ENCODE data around the gene FAF1.
A peak's percentile ranks its signal among the peaks of the same experiment; 100 is the strongest.

The FAF1 gene

DNA sequence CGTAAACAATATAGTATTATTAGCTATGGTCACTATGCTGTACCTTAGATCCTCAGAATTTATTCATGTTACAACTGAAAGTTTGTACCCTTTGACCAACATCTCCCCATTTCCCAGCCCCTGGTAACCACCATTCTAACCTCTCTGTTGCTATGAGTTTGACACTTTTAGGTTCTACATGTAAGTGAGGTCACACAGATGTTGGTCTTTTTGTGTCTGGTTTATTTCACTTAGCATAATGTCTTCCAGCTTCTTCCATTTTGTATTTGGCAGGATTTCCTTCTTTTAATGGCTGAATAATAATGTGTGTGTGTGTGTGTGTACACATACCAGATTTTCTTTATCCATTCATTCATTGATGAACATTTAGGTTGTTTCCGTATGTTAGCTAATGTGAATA, 139.5 kb downstream of the FAF1 start:
- TF ChIP-seq, protein P1, sequence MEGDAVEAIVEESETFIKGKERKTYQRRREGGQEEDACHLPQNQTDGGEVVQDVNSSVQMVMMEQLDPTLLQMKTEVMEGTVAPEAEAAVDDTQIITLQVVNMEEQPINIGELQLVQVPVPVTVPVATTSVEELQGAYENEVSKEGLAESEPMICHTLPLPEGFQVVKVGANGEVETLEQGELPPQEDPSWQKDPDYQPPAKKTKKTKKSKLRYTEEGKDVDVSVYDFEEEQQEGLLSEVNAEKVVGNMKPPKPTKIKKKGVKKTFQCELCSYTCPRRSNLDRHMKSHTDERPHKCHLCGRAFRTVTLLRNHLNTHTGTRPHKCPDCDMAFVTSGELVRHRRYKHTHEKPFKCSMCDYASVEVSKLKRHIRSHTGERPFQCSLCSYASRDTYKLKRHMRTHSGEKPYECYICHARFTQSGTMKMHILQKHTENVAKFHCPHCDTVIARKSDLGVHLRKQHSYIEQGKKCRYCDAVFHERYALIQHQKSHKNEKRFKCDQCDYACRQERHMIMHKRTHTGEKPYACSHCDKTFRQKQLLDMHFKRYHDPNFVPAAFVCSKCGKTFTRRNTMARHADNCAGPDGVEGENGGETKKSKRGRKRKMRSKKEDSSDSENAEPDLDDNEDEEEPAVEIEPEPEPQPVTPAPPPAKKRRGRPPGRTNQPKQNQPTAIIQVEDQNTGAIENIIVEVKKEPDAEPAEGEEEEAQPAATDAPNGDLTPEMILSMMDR (conservative IDR thresholded peaks at IDR 0.05; ENCODE audit: low read depth, low read length) = no peak
- no peak for DNase-seq (ENCODE audit: low read depth)
- H3K4me3 ChIP-seq (ENCODE audit: low read depth, low read length) = no peak overlapping the region

DNA sequence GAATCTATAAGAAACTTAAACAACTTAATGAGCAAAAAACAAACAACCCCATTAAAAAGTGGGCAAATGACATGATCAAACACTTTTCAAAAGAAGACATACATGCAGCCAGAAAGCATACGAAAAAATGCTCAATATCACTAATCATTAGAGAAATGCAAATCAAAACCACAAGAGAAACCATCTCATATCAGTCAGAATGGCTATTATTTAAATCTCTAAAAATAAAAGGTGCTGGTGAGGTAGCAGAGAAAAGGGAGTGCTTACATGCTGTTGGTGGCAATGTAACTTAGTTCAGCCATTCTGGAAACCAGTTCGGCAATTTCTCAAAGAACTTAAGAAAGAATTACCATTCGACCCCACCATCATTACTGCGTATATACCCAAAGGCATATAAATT, 147.7 kb downstream of the FAF1 start:
- DNase-seq (ENCODE audit: low read depth) = no peak
- TF ChIP-seq, protein P1 (conservative IDR thresholded peaks at IDR 0.05; ENCODE audit: low read depth, low read length) = no peak

DNA sequence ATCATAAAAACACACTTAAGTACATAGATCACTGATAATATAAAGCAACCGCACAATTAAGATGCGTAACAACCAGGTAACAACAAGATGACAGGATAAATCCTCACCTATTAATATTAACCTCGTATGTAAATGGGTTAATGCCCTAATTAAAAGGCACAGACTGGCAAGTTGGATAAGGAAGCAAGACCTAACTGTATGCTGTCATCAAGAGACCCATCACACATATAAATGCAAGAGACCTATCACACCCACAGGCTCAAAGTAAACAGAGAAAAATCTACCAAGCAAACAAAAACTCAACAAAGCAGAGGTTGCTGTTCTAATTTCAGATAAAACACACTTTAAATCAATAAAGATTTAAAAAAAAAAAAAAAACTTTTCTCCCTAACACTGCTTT, 151.8 kb downstream of the FAF1 start:
- H3K4me3 ChIP-seq (ENCODE audit: low read depth, low read length) = no peak overlapping the region
- no peak for DNase-seq (ENCODE audit: low read depth)
- TF ChIP-seq, protein P1 (conservative IDR thresholded peaks at IDR 0.05; ENCODE audit: low read depth, low read length) = no peak

More for the DNA sequence above, 147.7 kb downstream of the FAF1 start:
- H3K4me3 ChIP-seq (ENCODE audit: low read depth, low read length) = no peak overlapping the region

DNA sequence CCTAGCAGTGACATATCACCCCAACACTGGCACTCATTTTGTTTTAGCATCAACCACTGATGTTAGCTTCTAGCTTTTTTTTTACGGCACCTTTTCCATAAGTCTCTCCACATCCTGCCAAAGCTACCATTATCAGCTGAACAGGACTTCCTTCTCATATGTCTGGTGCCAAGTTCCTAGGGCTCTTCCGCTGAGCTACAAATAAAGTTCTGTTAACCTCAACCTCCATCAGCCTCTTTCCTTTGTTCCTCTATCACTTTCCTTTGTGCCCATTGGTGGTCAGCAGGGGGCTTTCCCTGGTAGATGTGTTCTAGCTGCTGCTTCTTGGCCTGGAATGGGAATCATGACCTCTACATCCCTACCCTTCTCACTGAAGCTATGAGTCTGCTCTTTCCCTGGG, 163.8 kb downstream of the FAF1 start:
- no peak for DNase-seq (ENCODE audit: low read depth)

DNA sequence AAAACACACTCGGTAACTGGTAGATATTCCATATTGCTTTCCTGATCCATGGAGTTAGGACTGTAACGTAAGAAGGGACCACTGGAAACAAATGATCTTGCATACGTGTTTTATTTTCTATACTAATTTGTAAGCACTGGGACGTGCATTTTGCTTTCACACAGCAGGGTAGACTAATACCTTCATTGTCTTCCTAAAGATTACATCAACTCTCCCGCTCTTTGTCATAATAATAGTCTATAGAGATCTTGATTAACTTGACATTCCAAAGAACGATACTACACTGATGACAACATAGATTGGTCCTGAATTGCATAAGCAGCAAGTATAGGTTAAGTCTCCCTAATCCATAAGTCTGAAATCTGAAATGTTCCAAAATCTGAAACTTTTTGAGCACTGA, 166.5 kb downstream of the FAF1 start:
- TF ChIP-seq, protein P1 (conservative IDR thresholded peaks at IDR 0.05; ENCODE audit: low read depth, low read length) = no peak
- H3K4me3 ChIP-seq (ENCODE audit: low read depth, low read length) = no peak overlapping the region

More for the DNA sequence above, 163.8 kb downstream of the FAF1 start:
- H3K4me3 ChIP-seq (ENCODE audit: low read depth, low read length) = no peak overlapping the region
- TF ChIP-seq, protein P1 (conservative IDR thresholded peaks at IDR 0.05; ENCODE audit: low read depth, low read length) = no peak

DNA sequence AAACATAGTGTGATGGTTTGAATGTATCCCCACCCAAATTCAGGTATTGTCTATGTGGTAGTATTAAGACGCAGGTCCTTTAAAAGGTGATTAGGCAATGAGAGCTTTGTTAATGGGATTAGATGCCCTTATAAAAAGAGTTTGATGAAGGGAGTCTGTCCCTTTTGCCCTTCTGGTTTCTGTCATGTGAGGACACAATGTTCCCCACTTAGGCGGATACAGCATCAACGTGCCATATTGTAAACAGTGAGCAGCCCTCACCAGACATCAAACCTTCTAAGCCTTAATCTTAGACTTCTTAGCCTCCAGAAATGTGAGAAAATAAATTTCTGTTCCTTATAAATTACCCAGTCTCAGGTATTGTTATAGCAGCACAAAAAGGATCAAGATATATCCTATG, 172.8 kb downstream of the FAF1 start:
- TF ChIP-seq, protein P1 (conservative IDR thresholded peaks at IDR 0.05; ENCODE audit: low read depth, low read length) = no peak
- H3K4me3 ChIP-seq (ENCODE audit: low read depth, low read length) = no peak overlapping the region

More for the DNA sequence above, 166.5 kb downstream of the FAF1 start:
- no peak for DNase-seq (ENCODE audit: low read depth)

DNA sequence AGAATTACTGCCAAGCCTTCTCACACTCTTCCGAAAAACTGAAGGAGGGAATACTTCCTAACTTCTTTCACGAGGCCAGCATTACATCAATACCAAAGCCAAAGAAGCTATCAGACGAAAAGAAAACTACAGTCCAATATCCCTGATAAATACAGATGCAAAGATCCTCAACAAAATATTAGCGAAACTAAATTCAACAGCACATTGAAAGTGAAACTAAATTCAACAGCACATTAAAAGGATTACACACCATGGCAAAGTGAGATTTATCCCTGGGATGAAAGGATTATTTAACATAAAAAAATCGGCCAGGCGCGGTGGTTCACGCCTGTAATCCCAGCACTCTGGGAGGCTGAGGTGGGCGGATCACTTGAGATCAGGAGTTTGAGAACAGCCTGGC, 176.8 kb downstream of the FAF1 start:
- TF ChIP-seq, protein P1 (conservative IDR thresholded peaks at IDR 0.05; ENCODE audit: low read depth, low read length) = no peak
- no peak overlapping the region for H3K4me3 ChIP-seq (ENCODE audit: low read depth, low read length)
- DNase-seq (ENCODE audit: low read depth) = peak; percentile 7

More for the DNA sequence above, 172.8 kb downstream of the FAF1 start:
- no peak for DNase-seq (ENCODE audit: low read depth)
